HCT116 (cell line): Measurements from ENCODE around the gene MTUS2. TPM values are rescaled to one million over a fixed set of nuclear protein-coding genes. Genes with fewer than 3 reads are reported as not detected.

ENCODE experiments used
- ATAC-seq: fragments of 200-7000 bp; cut with Tn5 transposase; 2 replicates; pipeline ENCODE4 v1.9.1; 2020; ENCODE audit warnings: mild to moderate bottlenecking, moderate library complexity
- BruUV-seq: library from RNA; stranded (reverse); fragments of 400-500 nt; replicated peaks from 2 replicates; lab custom pipeline; 2021; lab: Mats Ljungman, UMichigan
- CTCF ChIA-PET: fragments of 300-600 bp; sonication (Branson Sonifier 250); formaldehyde crosslinking; loops from one replicate; lab custom pipeline; 2021; ENCODE audit warnings: antibody characterized with exemption; lab: Charles Lee
- POLR2A ChIA-PET: fragments of 300-600, 350-600 bp; sonication (Branson Sonifier 250); formaldehyde crosslinking; loops from one replicate; lab custom pipeline; 2021; ENCODE audit warnings: antibody characterized with exemption; lab: Charles Lee
- RAD21 ChIA-PET, 2 experiments: fragments of 300-600 bp; sonication (Branson Sonifier 250); formaldehyde crosslinking; loops; one replicate each; lab custom pipeline; 2023; ENCODE audit warnings: low total read pairs in 2 of 2; ENCODE audit not compliant: uncharacterized antibody in 2 of 2, unreplicated experiment in 2 of 2, low non-redundant PET in 1 of 2; lab: Charles Lee
- DNase-seq: peaks from one replicate; pipeline ENCODE4 v3.0.0-alpha.2; 2010; ENCODE audit warnings: low read depth, low spot score
- H2AFZ ChIP-seq: fragments of 200-600 bp; shearing (Covaris generic), sonication (generic); 2 replicates; pipeline ENCODE4 v1.6.1; 2017; ENCODE audit warnings: low read depth, mixed run types, mixed read lengths, antibody characterized with exemption, low read length; ENCODE audit not compliant: poor library complexity, severe bottlenecking
- H3K27ac ChIP-seq: 2 replicates; pipeline ENCODE4 v1.5.1; 2012; ENCODE audit warnings: low read depth, low read length
- H3K27me3 ChIP-seq: fragments of 200-600 bp; sonication (generic); 2 replicates; pipeline ENCODE4 v1.6.1; 2016; ENCODE audit warnings: mixed run types, low read length, mixed read lengths; ENCODE audit not compliant: insufficient read depth
- H3K36me3 ChIP-seq, 2 experiments: fragments of 200-500 bp in 1 of 2; fragments of 200-600 bp in 1 of 2; sonication (Bioruptor generic) in 1 of 2; sonication (generic) in 1 of 2; 2 replicates each; pipeline versions ENCODE4 v1.5.1 to v1.6.1; 2014 to 2016; ENCODE audit warnings: low read length in 2 of 2, inconsistent platforms in 1 of 2, mixed read lengths in 1 of 2, mixed run types in 1 of 2; ENCODE audit not compliant: insufficient read depth in 2 of 2, control insufficient read depth in 1 of 2
- H3K4me1 ChIP-seq, 2 experiments: fragments of 200-600 bp in 1 of 2; sonication (generic) in 1 of 2; 2 replicates each; pipeline versions ENCODE4 v1.5.1 to v1.6.1; 2012 to 2017; ENCODE audit warnings: low read length in 2 of 2, inconsistent platforms in 1 of 2, mild to moderate bottlenecking in 1 of 2, mixed read lengths in 1 of 2, mixed run types in 1 of 2, moderate library complexity in 1 of 2; ENCODE audit not compliant: insufficient read depth in 2 of 2, control insufficient read depth in 1 of 2
- H3K4me2 ChIP-seq: fragments of 200-600 bp; sonication (generic); 2 replicates; pipeline ENCODE4 v1.6.1; 2017; ENCODE audit warnings: mixed run types, low read length, mixed read lengths
- H3K4me3 ChIP-seq, 2 experiments: fragments of 200-600 bp in 1 of 2; sonication (generic) in 1 of 2; replicated peaks in 1 of 2; 2 replicates each; pipeline ENCODE4 v1.5.1; 2011 to 2016; ENCODE audit warnings: low read length in 2 of 2, control low read depth in 1 of 2, low read depth in 1 of 2, mild to moderate bottlenecking in 1 of 2, mixed read lengths in 1 of 2, mixed run types in 1 of 2
- H3K79me2 ChIP-seq: fragments of 200-600 bp; sonication (generic); 2 replicates; pipeline ENCODE4 v1.6.1; 2017; ENCODE audit warnings: mild to moderate bottlenecking, mixed run types, low read length, moderate library complexity, mixed read lengths; ENCODE audit not compliant: insufficient read depth
- H3K9ac ChIP-seq: fragments of 200-600 bp; sonication (generic); 2 replicates; pipeline ENCODE4 v1.6.1; 2016; ENCODE audit warnings: low read length, mixed read lengths
- H3K9me2 ChIP-seq: fragments of 200-600 bp; sonication (generic), shearing (Covaris generic); 2 replicates; pipeline ENCODE4 v1.6.1; 2017; ENCODE audit warnings: mixed run types, mild to moderate bottlenecking, moderate library complexity; ENCODE audit not compliant: insufficient read depth
- H3K9me3 ChIP-seq, 2 experiments: fragments of 200-500 bp in 1 of 2; fragments of 200-600 bp in 1 of 2; sonication (Bioruptor generic) in 1 of 2; sonication (generic) in 1 of 2; 2 replicates each; pipeline ENCODE4 v1.6.1; 2014 to 2017; ENCODE audit warnings: low read length in 2 of 2, mixed read lengths in 2 of 2, inconsistent platforms in 1 of 2, low read depth in 1 of 2, mild to moderate bottlenecking in 1 of 2, mixed run types in 1 of 2, moderate library complexity in 1 of 2; ENCODE audit not compliant: control insufficient read depth in 1 of 2, insufficient read depth in 1 of 2
- H4K20me1 ChIP-seq: fragments of 200-600 bp; sonication (generic), shearing (Covaris generic); 2 replicates; pipeline ENCODE4 v1.6.1; 2017; ENCODE audit warnings: mixed run types, mild to moderate bottlenecking, moderate library complexity; ENCODE audit not compliant: insufficient read depth
- ATF3 ChIP-seq: IDR thresholded peaks from 2 replicates; pipeline ENCODE4 v1.6.1; 2012
- CTCF ChIP-seq, 3 experiments: fragments of 200-600 bp in 1 of 3; sonication (generic) in 1 of 3; IDR thresholded peaks in 2 of 3; conservative IDR thresholded peaks in 1 of 3; 2 replicates each; pipeline ENCODE4 v1.5.1; 2012 to 2017; ENCODE audit warnings: low read depth in 2 of 3, low read length in 2 of 3, antibody characterized with exemption in 1 of 3, borderline replicate concordance in 1 of 3, control low read depth in 1 of 3, mild to moderate bottlenecking in 1 of 3, mixed read lengths in 1 of 3, mixed run types in 1 of 3, moderate library complexity in 1 of 3; ENCODE audit not compliant: insufficient read depth in 1 of 3
- EGR1 ChIP-seq: IDR thresholded peaks from 2 replicates; pipeline ENCODE4 v1.6.1; 2012; ENCODE audit warnings: low read depth
- FOSL1 ChIP-seq: IDR thresholded peaks from 2 replicates; pipeline ENCODE4 v1.6.1; 2012; ENCODE audit warnings: low read depth
- JUND ChIP-seq: IDR thresholded peaks from 2 replicates; pipeline ENCODE4 v1.6.1; 2012
- MAX ChIP-seq: IDR thresholded peaks from 2 replicates; pipeline ENCODE4 v1.6.1; 2012
- POLR2AphosphoS5 ChIP-seq: IDR thresholded peaks from 2 replicates; pipeline ENCODE4 v1.6.1; 2011; ENCODE audit warnings: mild to moderate bottlenecking, low read depth, low read length, moderate library complexity
- SRF ChIP-seq: IDR thresholded peaks from 2 replicates; pipeline ENCODE4 v1.6.1; 2012; ENCODE audit warnings: low read depth
- TCF7L2 ChIP-seq: IDR thresholded peaks from 2 replicates; pipeline ENCODE4 v1.7.0; 2011; ENCODE audit warnings: borderline replicate concordance, inconsistent platforms; ENCODE audit not compliant: insufficient read depth, insufficient read length; ENCODE audit errors: extremely low read depth
- intact Hi-C: fragments of 100-400 bp; cut with micrococcal nuclease; formaldehyde crosslinking; loops from 2 replicates; pipeline ENCODE4 v1.10.0; 2022
- total RNA-seq: library from RNA; stranded (reverse); gene quantifications from one replicate; pipeline ENCODE4 v1.2.1, GENCODE V29; 2021; ENCODE audit not compliant: unreplicated experiment

MTUS2 gene
- total RNA-seq, 1 experiment from 2014 or later, result 0.02 TPM

- no peak for TF ChIP-seq CTCF (IDR thresholded peaks at IDR 0.05 in 2 of 3, conservative IDR thresholded peaks at IDR 0.05 in 1 of 3; ENCODE audit: borderline replicate concordance in 1 of 3, insufficient read depth in 1 of 3, low read depth in 2 of 3, low read length in 2 of 3)
- TF ChIP-seq EGR1, result no peak
- no peak for TF ChIP-seq SRF
Observed at GRCh38 chr13:29505950-29506349, 685.8 kb downstream of the MTUS2 start (continued).

- H3K27ac ChIP-seq, result no peak overlapping the region
- H3K4me1 ChIP-seq, result no peaks in the 10 kb centered on the region
- ATAC-seq, result no peak
- no peaks in the 10 kb centered on the region for H3K36me3 ChIP-seq
- BruUV-seq, result no TSS peak
- H3K4me3 ChIP-seq, result no peak overlapping the region
- intact Hi-C loops, result no loop called here
- ChIA-PET CTCF (interaction anchor here (1.1 to 3.5 kb wide), 4 partner anchors 9 to 200 kb away, joined by 4 to 25 read pairs (median 12); no protein-coding TSS in a partner anchor), RAD21 (no interaction called here), POLR2A (no interaction called here)
- H3K9me2 ChIP-seq, result no peaks in the 10 kb centered on the region
- no peak overlapping the region for H3K9ac ChIP-seq
- no peaks in the 10 kb centered on the region for H4K20me1 ChIP-seq
- no peak for DNase-seq
- no peaks in the 10 kb centered on the region for H3K27me3 ChIP-seq
- TF ChIP-seq TCF7L2 (no peak), JUND (no peak), POLR2AphosphoS5 (no peak), MAX (no peak), FOSL1 (no peak), ATF3 (no peak)
- H2AFZ ChIP-seq, result no peak overlapping the region
- no peaks in the 10 kb centered on the region for H3K9me3 ChIP-seq
- no peaks in the 10 kb centered on the region for H3K79me2 ChIP-seq
- H3K4me2 ChIP-seq, result no peak overlapping the region
Observed at GRCh38 chr13:29507356-29507755, 687.2 kb downstream of the MTUS2 start.
